CD14-positive monocyte (primary cell): ENCODE measurements around the gene CCDC33. TPM values are rescaled to one million over a fixed set of nuclear protein-coding genes. Genes with fewer than 3 reads are reported as not detected.

Experiments used
- DNase-seq, 3 donors: peaks; one replicate each; pipeline ENCODE4 v3.0.0-alpha.2; 2011 to 2022
- H2AFZ ChIP-seq: 2 replicates; pipeline ENCODE4 v1.6.0; 2012; ENCODE audit warnings: mild to moderate bottlenecking, low read depth, low read length, inconsistent platforms; ENCODE audit not compliant: insufficient read depth, poor library complexity, severe bottlenecking
- H3K27ac ChIP-seq, 2 donors: 1 replicate in 1 of 2; 2 replicates in 1 of 2; pipeline ENCODE4 v1.5.1; 2012 to 2013; ENCODE audit warnings: low read length in 2 of 2, control low read depth in 1 of 2, inconsistent platforms in 1 of 2, low read depth in 1 of 2, mild to moderate bottlenecking in 1 of 2
- H3K27me3 ChIP-seq, 2 donors: one replicate each; pipeline versions ENCODE4 v1.6.0 to v1.6.1; 2011 to 2013; ENCODE audit warnings: low read length in 2 of 2; ENCODE audit not compliant: control insufficient read depth in 2 of 2, insufficient read depth in 2 of 2
- H3K36me3 ChIP-seq, 2 donors: replicated peaks in 1 of 2; 1 replicate in 1 of 2; 2 replicates in 1 of 2; pipeline versions ENCODE4 v1.5.1 to v1.6.1; 2012 to 2013; ENCODE audit warnings: low read length in 2 of 2, control low read depth in 1 of 2, inconsistent platforms in 1 of 2, mild to moderate bottlenecking in 1 of 2; ENCODE audit not compliant: insufficient read depth in 2 of 2, control insufficient read depth in 1 of 2
- H3K4me1 ChIP-seq, 2 donors: 1 replicate in 1 of 2; 2 replicates in 1 of 2; pipeline versions ENCODE4 v1.5.1 to v1.6.1; 2012 to 2013; ENCODE audit warnings: low read length in 2 of 2, control low read depth in 1 of 2, inconsistent platforms in 1 of 2, mild to moderate bottlenecking in 1 of 2, moderate library complexity in 1 of 2; ENCODE audit not compliant: insufficient read depth in 2 of 2, control insufficient read depth in 1 of 2
- H3K4me2 ChIP-seq: replicated peaks from 2 replicates; pipeline ENCODE3; 2012; ENCODE audit warnings: low read length, moderate library complexity, mild to moderate bottlenecking; ENCODE audit not compliant: poor library complexity, severe bottlenecking; ENCODE audit errors: extremely low read depth
- H3K4me3 ChIP-seq, 3 experiments: fragments of 200-600 bp in 1 of 3; sonication (generic) in 1 of 3; replicated peaks in 1 of 3; 1 replicate in 2 of 3; 2 replicates in 1 of 3; pipeline ENCODE4 v1.5.1; 2011 to 2013; ENCODE audit warnings: low read length in 3 of 3, mild to moderate bottlenecking in 3 of 3, control low read depth in 2 of 3, low read depth in 2 of 3, inconsistent platforms in 1 of 3, moderate library complexity in 1 of 3
- H3K79me2 ChIP-seq: 2 replicates; pipeline ENCODE4 v1.6.0; 2012; ENCODE audit warnings: mild to moderate bottlenecking, control low read depth, inconsistent platforms, low read length, moderate library complexity; ENCODE audit not compliant: insufficient read depth
- H3K9ac ChIP-seq: 2 replicates; pipeline ENCODE4 v1.6.0; 2017; ENCODE audit warnings: low read length, mild to moderate bottlenecking; ENCODE audit not compliant: insufficient read depth, poor library complexity, severe bottlenecking
- H3K9me3 ChIP-seq, 2 donors: replicated peaks in 1 of 2; 1 replicate in 1 of 2; 2 replicates in 1 of 2; pipeline versions ENCODE4 v1.5.1 to v1.6.1; 2012 to 2013; ENCODE audit warnings: low read length in 2 of 2, control low read depth in 1 of 2; ENCODE audit not compliant: control insufficient read depth in 1 of 2, insufficient read depth in 1 of 2
- H4K20me1 ChIP-seq: 2 replicates; pipeline ENCODE4 v1.6.0; 2012; ENCODE audit warnings: mild to moderate bottlenecking, low read length, control low read depth, moderate library complexity; ENCODE audit not compliant: insufficient read depth
- H3K27ac Mint-ChIP-seq, 7 donors: one replicate each; pipeline ENCODE4 v1.8.0; 2020; ENCODE audit warnings: mild to moderate bottlenecking in 7 of 7, mixed read lengths in 7 of 7, moderate library complexity in 6 of 7, inconsistent platforms in 2 of 7
- H3K27me3 Mint-ChIP-seq, 3 donors: one replicate each; pipeline ENCODE4 v1.8.0; 2021 to 2022; ENCODE audit warnings: low read depth in 3 of 3, mild to moderate bottlenecking in 3 of 3, mixed read lengths in 3 of 3, moderate library complexity in 3 of 3, inconsistent platforms in 1 of 3
- H3K36me3 Mint-ChIP-seq, 2 donors: one replicate each; pipeline ENCODE4 v1.8.0; 2020; ENCODE audit warnings: mixed read lengths in 2 of 2, inconsistent platforms in 1 of 2, mild to moderate bottlenecking in 1 of 2
- H3K4me1 Mint-ChIP-seq: one replicate; pipeline ENCODE4 v1.8.0; 2020; ENCODE audit warnings: mild to moderate bottlenecking, mixed read lengths
- H3K4me3 Mint-ChIP-seq, 2 donors: one replicate each; pipeline ENCODE4 v1.8.0; 2020; ENCODE audit warnings: mild to moderate bottlenecking in 2 of 2, mixed read lengths in 2 of 2, moderate library complexity in 1 of 2
- H3K9me3 Mint-ChIP-seq, 7 donors: one replicate each; pipeline ENCODE4 v1.8.0; 2020 to 2022; ENCODE audit warnings: mixed read lengths in 7 of 7, mild to moderate bottlenecking in 6 of 7, moderate library complexity in 6 of 7, inconsistent platforms in 2 of 7
- WGBS: methylation state at CpG from one replicate; pipeline ENCODE4 v1.1.5; 2013; ENCODE audit warnings: missing lambda C conversion rate; ENCODE audit not compliant: insufficient coverage; 5-methylcytosine and 5-hydroxymethylcytosine counted together
- intact Hi-C, 2 donors: fragments of 100-400 bp; cut with micrococcal nuclease; formaldehyde crosslinking; loops; one replicate each; pipeline versions ENCODE4 v1.15.0 to v1.15.1; 2023
- polyA plus RNA-seq, 3 donors: library from polyadenylated mRNA; depleted of rRNA in 1 of 3; unstranded in 2 of 3; stranded (reverse) in 1 of 3; fragments of 300-500 nt in 2 of 3; fragments of >200 nt in 1 of 3; fragmentation: Illumina TruSeq in 2 of 3; gene quantifications; 1 replicate in 2 of 3; 2 replicates in 1 of 3; pipeline ENCODE4 v1.2.3, GENCODE V29; 2012 to 2021
- TF ChIP-seq, protein P1 (sequence below): fragments of 200-600 bp; IDR thresholded peaks from one replicate; pipeline ENCODE4 v1.8.0; 2022; ENCODE audit warnings: antibody characterized with exemption, mild to moderate bottlenecking

CCDC33 gene
- polyA plus RNA-seq, 3 donors, result not detected

DNA sequence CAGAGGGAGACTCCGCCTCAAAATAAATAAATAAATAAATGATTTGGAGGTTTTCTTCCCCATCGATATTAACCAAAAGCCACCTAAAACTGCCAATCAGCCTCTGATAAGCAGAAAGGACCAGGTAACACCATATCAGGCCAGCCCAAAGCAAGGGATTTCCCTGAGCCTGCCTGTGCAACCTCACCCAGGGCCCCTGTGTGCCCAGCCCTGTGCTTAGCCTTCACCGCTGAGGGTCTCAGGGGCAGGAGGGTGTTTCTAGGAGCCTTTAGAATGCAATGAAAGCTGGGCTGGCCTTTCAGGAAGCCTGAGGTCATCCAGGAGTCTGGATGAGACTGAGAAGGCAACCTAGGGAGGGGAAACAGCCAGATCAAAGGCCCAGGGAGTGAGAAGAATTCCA, 95.9 kb downstream of the CCDC33 start:
- H3K4me2 ChIP-seq, result no peak overlapping the region

DNA sequence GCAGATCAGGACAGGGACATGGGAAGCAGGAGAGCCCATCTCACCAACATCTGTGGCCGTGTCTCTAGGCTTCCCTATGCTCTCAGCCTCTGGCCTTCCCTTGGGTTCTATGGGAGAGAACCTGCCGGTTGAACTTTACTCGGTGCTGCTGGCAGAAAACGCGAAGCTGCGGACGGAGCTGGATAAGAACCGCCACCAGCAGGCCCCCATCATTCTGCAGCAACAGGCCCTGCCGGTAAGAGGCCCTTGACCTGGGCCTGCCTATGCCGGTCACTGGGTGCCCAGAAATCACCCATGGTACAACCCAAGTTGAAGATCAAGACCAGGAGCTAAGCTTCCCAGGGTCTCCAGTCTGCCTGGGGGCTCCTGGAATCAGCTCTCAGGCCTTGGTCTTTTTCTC, 96.5 kb downstream of the CCDC33 start:
- Histone ChIP-seq H3K9ac (no peak overlapping the region), H3K9me3 (peaks cover 5 to 15% of the 10 kb centered on the region in 2 donors), H3K27me3 (no peaks in the 10 kb centered on the region), H3K4me1 (no peaks in the 10 kb centered on the region), H3K4me2 (no peak overlapping the region), H3K27ac (no peak overlapping the region), H4K20me1 (no peaks in the 10 kb centered on the region), H2AFZ (no peak overlapping the region), H3K36me3 (no peaks in the 10 kb centered on the region), H3K4me3 (no peak overlapping the region), H3K79me2 (no peaks in the 10 kb centered on the region)
- Mint-ChIP-seq H3K27ac (no peak overlapping the region), H3K4me3 (no peak overlapping the region), H3K9me3 (peaks cover 7 to 16% (median 13%) of the 10 kb centered on the region in 7 donors), H3K27me3 (peaks cover 3 to 6% (median 5%) of the 10 kb centered on the region in 3 donors), H3K36me3 (no peaks in the 10 kb centered on the region), H3K4me1 (peaks cover 2% of the 10 kb centered on the region)
- DNase-seq, result no peak
- TF ChIP-seq, protein P1, sequence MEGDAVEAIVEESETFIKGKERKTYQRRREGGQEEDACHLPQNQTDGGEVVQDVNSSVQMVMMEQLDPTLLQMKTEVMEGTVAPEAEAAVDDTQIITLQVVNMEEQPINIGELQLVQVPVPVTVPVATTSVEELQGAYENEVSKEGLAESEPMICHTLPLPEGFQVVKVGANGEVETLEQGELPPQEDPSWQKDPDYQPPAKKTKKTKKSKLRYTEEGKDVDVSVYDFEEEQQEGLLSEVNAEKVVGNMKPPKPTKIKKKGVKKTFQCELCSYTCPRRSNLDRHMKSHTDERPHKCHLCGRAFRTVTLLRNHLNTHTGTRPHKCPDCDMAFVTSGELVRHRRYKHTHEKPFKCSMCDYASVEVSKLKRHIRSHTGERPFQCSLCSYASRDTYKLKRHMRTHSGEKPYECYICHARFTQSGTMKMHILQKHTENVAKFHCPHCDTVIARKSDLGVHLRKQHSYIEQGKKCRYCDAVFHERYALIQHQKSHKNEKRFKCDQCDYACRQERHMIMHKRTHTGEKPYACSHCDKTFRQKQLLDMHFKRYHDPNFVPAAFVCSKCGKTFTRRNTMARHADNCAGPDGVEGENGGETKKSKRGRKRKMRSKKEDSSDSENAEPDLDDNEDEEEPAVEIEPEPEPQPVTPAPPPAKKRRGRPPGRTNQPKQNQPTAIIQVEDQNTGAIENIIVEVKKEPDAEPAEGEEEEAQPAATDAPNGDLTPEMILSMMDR, result no peak
- WGBS, result 95% methylated on average over 10 of the region's 10 CpGs
- intact Hi-C loops, result no loop called here

More for the DNA sequence above, 95.9 kb downstream of the CCDC33 start:
- intact Hi-C loops, result no loop called here
- Mint-ChIP-seq H3K9me3 (peaks cover 7 to 16% (median 13%) of the 10 kb centered on the region in 7 donors), H3K4me3 (no peak overlapping the region), H3K4me1 (peaks cover 2% of the 10 kb centered on the region), H3K27me3 (peaks cover 3 to 6% (median 5%) of the 10 kb centered on the region in 3 donors), H3K36me3 (no peaks in the 10 kb centered on the region), H3K27ac (no peak overlapping the region)
- TF ChIP-seq, protein P1, result no peak
- Histone ChIP-seq H3K27me3 (no peaks in the 10 kb centered on the region), H3K9ac (no peak overlapping the region), H3K4me3 (no peak overlapping the region), H3K36me3 (no peaks in the 10 kb centered on the region), H3K9me3 (peaks cover 5 to 15% of the 10 kb centered on the region in 2 donors), H3K79me2 (no peaks in the 10 kb centered on the region), H3K4me1 (no peaks in the 10 kb centered on the region), H3K27ac (no peak overlapping the region), H4K20me1 (no peaks in the 10 kb centered on the region), H2AFZ (no peak overlapping the region)
- DNase-seq, result no peak
- 100% methylated on average over 1 of the region's 3 CpGs for WGBS
